H1 (cell line): ENCODE data around the gene PTPRD. TPM values are rescaled to one million over a fixed set of nuclear protein-coding genes. Genes with fewer than 3 reads are reported as not detected.

ENCODE experiments used
- CTCF ChIA-PET: fragments of 300-600 bp; sonication (Branson Sonifier 250); formaldehyde crosslinking; loops from one replicate; lab custom pipeline; 2021; ENCODE audit not compliant: partially characterized antibody; lab: Charles Lee
- POLR2A ChIA-PET: fragments of 300-600 bp; sonication (Branson Sonifier 250); formaldehyde crosslinking; loops from one replicate; lab custom pipeline; 2021; ENCODE audit warnings: inconsistent platforms; ENCODE audit not compliant: partially characterized antibody; lab: Charles Lee
- DNase-seq, 2 experiments: peaks; one replicate each; pipeline versions ENCODE4 v3.0.0 to v3.0.0-alpha.2; 2010 to 2022; ENCODE audit warnings: low spot score in 2 of 2, low read depth in 1 of 2, mixed read lengths in 1 of 2
- FAIRE-seq: peaks from 2 replicates; lab custom pipeline; 2011; peaks lifted over from hg19 to GRCh38; lab: Jason Lieb, UNC
- H2AFZ ChIP-seq: 2 replicates; pipeline ENCODE4 v1.8.1; 2012; ENCODE audit warnings: low read length, inconsistent platforms
- H2AK5ac ChIP-seq: 2 replicates; pipeline ENCODE4 v1.6.1; 2013; ENCODE audit warnings: low read depth, low read length
- H2BK120ac ChIP-seq: replicated peaks from 2 replicates; pipeline ENCODE3; 2013; ENCODE audit warnings: low read depth, low read length, inconsistent platforms
- H2BK12ac ChIP-seq: 2 replicates; pipeline ENCODE4 v1.6.1; 2013; ENCODE audit warnings: low read depth, low read length
- H2BK15ac ChIP-seq: 2 replicates; pipeline ENCODE4 v1.6.1; 2013; ENCODE audit warnings: low read length
- H2BK20ac ChIP-seq: 2 replicates; pipeline ENCODE4 v1.6.1; 2013; ENCODE audit warnings: low read length
- H2BK5ac ChIP-seq: 2 replicates; pipeline ENCODE4 v1.6.1; 2013; ENCODE audit warnings: low read depth, low read length
- H3K14ac ChIP-seq: 2 replicates; pipeline ENCODE4 v1.6.1; 2013; ENCODE audit warnings: inconsistent platforms; ENCODE audit not compliant: insufficient read length
- H3K18ac ChIP-seq: 2 replicates; pipeline ENCODE4 v1.6.1; 2013; ENCODE audit warnings: low read length; ENCODE audit errors: extremely low read depth
- H3K23ac ChIP-seq: 2 replicates; pipeline ENCODE4 v1.6.1; 2013; ENCODE audit warnings: inconsistent platforms; ENCODE audit not compliant: insufficient read length
- H3K23me2 ChIP-seq: 2 replicates; pipeline ENCODE4 v1.6.1; 2013; ENCODE audit warnings: low read depth, low read length
- H3K27ac ChIP-seq: 2 replicates; pipeline ENCODE4 v1.6.1; 2011; ENCODE audit warnings: low read depth, low read length, inconsistent platforms
- H3K27me3 ChIP-seq, 4 experiments: replicated peaks in 1 of 4; 1 replicate in 1 of 4; 2 replicates in 3 of 4; pipeline versions ENCODE4 v1.6.1 to v1.8.1; 2011 to 2013; ENCODE audit warnings: low read length in 3 of 4, mild to moderate bottlenecking in 3 of 4, inconsistent platforms in 2 of 4, mixed read lengths in 2 of 4, moderate library complexity in 1 of 4; ENCODE audit not compliant: control insufficient read depth in 3 of 4, insufficient read depth in 3 of 4; ENCODE audit errors: extremely low read depth in 1 of 4
- H3K36me3 ChIP-seq, 4 experiments: 2 replicates each; pipeline versions ENCODE4 v1.6.1 to v1.8.1; 2011 to 2013; ENCODE audit warnings: mild to moderate bottlenecking in 4 of 4, low read length in 3 of 4, moderate library complexity in 2 of 4, control low read depth in 1 of 4, inconsistent platforms in 1 of 4; ENCODE audit not compliant: insufficient read depth in 4 of 4, control insufficient read depth in 2 of 4
- H3K4ac ChIP-seq: replicated peaks from 2 replicates; pipeline ENCODE3; 2013; ENCODE audit warnings: low read length, low read depth, mixed read lengths, inconsistent platforms; ENCODE audit not compliant: insufficient read length
- H3K4me1 ChIP-seq, 4 experiments: replicated peaks in 1 of 4; 1 replicate in 1 of 4; 2 replicates in 3 of 4; pipeline versions ENCODE4 v1.6.1 to v1.8.1; 2011 to 2013; ENCODE audit warnings: low read length in 3 of 4, inconsistent platforms in 2 of 4, mixed read lengths in 1 of 4; ENCODE audit not compliant: insufficient read depth in 4 of 4, control insufficient read depth in 3 of 4
- H3K4me2 ChIP-seq, 2 experiments: 2 replicates each; pipeline versions ENCODE4 v1.6.1 to v1.8.1; 2011 to 2013; ENCODE audit warnings: low read depth in 2 of 2, low read length in 2 of 2, control low read depth in 1 of 2, inconsistent platforms in 1 of 2, mild to moderate bottlenecking in 1 of 2; ENCODE audit not compliant: insufficient read depth in 1 of 2
- H3K4me3 ChIP-seq, 4 experiments: fragments of 200-600, 300-600 bp in 1 of 4; sonication (generic), shearing (Covaris generic), sonication (Bioruptor Twin) in 1 of 4; 2 replicates each; pipeline versions ENCODE4 v1.5.1 to v1.8.1; 2011 to 2016; ENCODE audit warnings: low read length in 4 of 4, low read depth in 3 of 4, control low read depth in 2 of 4, inconsistent platforms in 2 of 4, mild to moderate bottlenecking in 2 of 4, mixed read lengths in 1 of 4, moderate library complexity in 1 of 4; ENCODE audit not compliant: insufficient read depth in 2 of 4; ENCODE audit errors: extremely low read depth in 1 of 4
- H3K56ac ChIP-seq: replicated peaks from 2 replicates; pipeline ENCODE3; 2013; ENCODE audit warnings: low read depth, mild to moderate bottlenecking, mixed read lengths, low read length, inconsistent platforms; ENCODE audit not compliant: insufficient read length
- H3K79me1 ChIP-seq: 2 replicates; pipeline ENCODE4 v1.6.1; 2013; ENCODE audit warnings: low read depth, low read length, control low read depth
- H3K79me2 ChIP-seq, 2 experiments: 2 replicates each; pipeline versions ENCODE4 v1.6.1 to v1.8.1; 2012 to 2013; ENCODE audit warnings: low read length in 2 of 2, mild to moderate bottlenecking in 2 of 2, inconsistent platforms in 1 of 2; ENCODE audit not compliant: insufficient read depth in 2 of 2, control insufficient read depth in 1 of 2
- H3K9ac ChIP-seq, 4 experiments: replicated peaks in 1 of 4; 1 replicate in 1 of 4; 2 replicates in 3 of 4; pipeline versions ENCODE4 v1.6.1 to v1.8.1; 2011 to 2013; ENCODE audit warnings: low read depth in 3 of 4, low read length in 3 of 4, control low read depth in 2 of 4, mild to moderate bottlenecking in 2 of 4, moderate library complexity in 2 of 4, inconsistent platforms in 1 of 4; ENCODE audit errors: extremely low read depth in 1 of 4
- H3K9me3 ChIP-seq, 2 experiments: 2 replicates each; pipeline versions ENCODE4 v1.6.1 to v1.8.1; 2012 to 2013; ENCODE audit warnings: mild to moderate bottlenecking in 2 of 2, moderate library complexity in 2 of 2, control low read depth in 1 of 2, inconsistent platforms in 1 of 2, low read depth in 1 of 2, low read length in 1 of 2, mixed read lengths in 1 of 2; ENCODE audit not compliant: insufficient read depth in 2 of 2
- H4K20me1 ChIP-seq, 2 experiments: replicated peaks in 1 of 2; 2 replicates each; pipeline versions ENCODE3 to v1.8.1; 2011 to 2013; ENCODE audit warnings: inconsistent platforms in 2 of 2, low read length in 2 of 2, mild to moderate bottlenecking in 1 of 2; ENCODE audit not compliant: insufficient read depth in 2 of 2, control insufficient read depth in 1 of 2
- H4K5ac ChIP-seq: 2 replicates; pipeline ENCODE4 v1.6.1; 2013; ENCODE audit warnings: low read length, low read depth, mixed read lengths, inconsistent platforms; ENCODE audit not compliant: insufficient read length
- H4K8ac ChIP-seq: 2 replicates; pipeline ENCODE4 v1.8.0; 2013; ENCODE audit warnings: mild to moderate bottlenecking, moderate library complexity, low read length, inconsistent platforms; ENCODE audit not compliant: insufficient read depth; ENCODE audit errors: extremely low read depth
- H4K91ac ChIP-seq: replicated peaks from 2 replicates; pipeline ENCODE3; 2013; ENCODE audit warnings: low read length, mixed read lengths, inconsistent platforms; ENCODE audit not compliant: insufficient read length
- CEBPB ChIP-seq: IDR thresholded peaks from 2 replicates; pipeline ENCODE4 v1.6.1; 2012; ENCODE audit warnings: low read depth, low read length
- E2F6 ChIP-seq: IDR thresholded peaks from 2 replicates; pipeline ENCODE4 v1.6.1; 2012; ENCODE audit warnings: inconsistent platforms
- EGR1 ChIP-seq: IDR thresholded peaks from 2 replicates; pipeline ENCODE4 v1.6.1; 2011; ENCODE audit warnings: low read depth, low read length, borderline replicate concordance
- KDM1A ChIP-seq: fragments of 200-600, 300-600 bp; sonication (generic); IDR thresholded peaks from 2 replicates; pipeline ENCODE4 v1.7.1; 2016; ENCODE audit warnings: mild to moderate bottlenecking, low read length, borderline replicate concordance
- KDM4A ChIP-seq: IDR thresholded peaks from one replicate; pipeline ENCODE4 v1.7.1; 2012; ENCODE audit warnings: low read depth, mild to moderate bottlenecking, moderate library complexity, low read length, inconsistent platforms; ENCODE audit not compliant: severe bottlenecking
- KDM5A ChIP-seq: fragments of 200-600 bp; IDR thresholded peaks from 2 replicates; pipeline ENCODE4 v1.7.1; 2012; ENCODE audit warnings: mild to moderate bottlenecking, low read length, inconsistent platforms, mixed read lengths
- RBBP5 ChIP-seq: IDR thresholded peaks from 2 replicates; pipeline ENCODE4 v1.7.1; 2012; ENCODE audit warnings: low read depth, mild to moderate bottlenecking, inconsistent platforms, low read length, moderate library complexity, borderline replicate concordance
- SAP30 ChIP-seq: fragments of 300-600 bp; sonication (generic); IDR thresholded peaks from 2 replicates; pipeline ENCODE4 v1.7.1; 2012; ENCODE audit warnings: low read length, moderate library complexity, mild to moderate bottlenecking, inconsistent platforms; ENCODE audit not compliant: insufficient read depth, insufficient replicate concordance
- SP1 ChIP-seq: IDR thresholded peaks from 2 replicates; pipeline ENCODE4 v1.6.1; 2011; ENCODE audit warnings: low read depth, low read length
- TAF7 ChIP-seq: optimal IDR thresholded peaks from 2 replicates; pipeline ENCODE3; 2011; ENCODE audit warnings: low read depth, mild to moderate bottlenecking, inconsistent platforms, low read length, moderate library complexity, borderline replicate concordance
- TBP ChIP-seq: IDR thresholded peaks from 2 replicates; pipeline ENCODE4 v1.6.1; 2011; ENCODE audit warnings: low read depth, low read length, improper control_type of control experiment
- WGBS, 2 experiments: shearing (Covaris generic) in 1 of 2; methylation state at CpG; one replicate each; pipeline versions ENCODE4 v1.1.6 to v1.1.7; 2013 to 2015; ENCODE audit warnings: low lambda C conversion rate in 2 of 2, mixed read lengths in 2 of 2, inconsistent platforms in 1 of 2, low coverage in 1 of 2, missing lambda C conversion rate in 1 of 2; ENCODE audit not compliant: insufficient replicate concordance in 2 of 2, insufficient coverage in 1 of 2, insufficient read length in 1 of 2; ENCODE audit errors: extremely low coverage in 1 of 2, missing lambda C conversion rate in 1 of 2; 5-methylcytosine and 5-hydroxymethylcytosine counted together
- polyA plus RNA-seq, 7 experiments: library from polyadenylated mRNA; depleted of rRNA in 3 of 7; stranded (reverse) in 5 of 7; unstranded in 2 of 7; fragments of >200 nt in 5 of 7; fragments of 200-250 nt in 2 of 7; gene quantifications; 1 replicate in 5 of 7; 2 replicates in 1 of 7; 4 replicates in 1 of 7; pipeline versions ENCODE4 v1.2.1 to v1.2.3, GENCODE V29; 2011 to 2013; ENCODE audit warnings: missing spikeins in 2 of 7, mixed read lengths in 2 of 7
- total RNA-seq: library from RNA; stranded (reverse); fragmentation: NEBNext Ultra II Directional; extraction: Animal tissue kit (Norgen Biotek cat#: 25700); gene quantifications from 2 replicates; pipeline ENCODE4 v1.2.1, GENCODE V29; 2021

The PTPRD gene
- total and polyA plus RNA-seq, 2 of the 8 experiments (the other 6 are each of a cell fraction or from before 2014, with no cell fraction given): 17.2 to 77.0 TPM

GRCh38 chr9:10534850-10535249 lies 78.0 kb downstream of the PTPRD start:
- ChIA-PET CTCF (interaction anchor here (1.3 kb wide), 1 partner anchor 266 kb away, joined by 3 read pairs; no protein-coding TSS in a partner anchor), POLR2A (no interaction called here)
- FAIRE-seq: no peak
- no peak for TF ChIP-seq TAF7
- TF ChIP-seq SP1: no peak
- TF ChIP-seq KDM1A: no peak
- TF ChIP-seq EGR1: no peak
- TF ChIP-seq TBP: no peak
- TF ChIP-seq RBBP5: no peak
- no peak for TF ChIP-seq KDM4A
- no peak for TF ChIP-seq CEBPB
- TF ChIP-seq E2F6: no peak
- no peak for TF ChIP-seq SAP30
- TF ChIP-seq KDM5A: no peak

More at GRCh38 chr9:10534850-10535249, 78.0 kb downstream of the PTPRD start:
- no peaks in the 10 kb centered on the region for H3K27me3 ChIP-seq
- H3K27ac ChIP-seq: no peak overlapping the region
- H3K56ac ChIP-seq: no peak overlapping the region
- H3K36me3 ChIP-seq: no peaks in the 10 kb centered on the region
- H3K4me2 ChIP-seq: no peak overlapping the region
- no peaks in the 10 kb centered on the region for H4K20me1 ChIP-seq
- no peak overlapping the region for H4K5ac ChIP-seq
- no peaks in the 10 kb centered on the region for H3K79me1 ChIP-seq
- no peak overlapping the region for H2AFZ ChIP-seq
- WGBS, 2 experiments: 87% methylated on average over 1 of the region's 1 CpG; no CpG with 5 or more reads in 1 of the 2 experiments
- H3K4ac ChIP-seq: no peak overlapping the region
- no peak for DNase-seq
- H3K4me3 ChIP-seq: no peak overlapping the region
- H4K8ac ChIP-seq: no peak overlapping the region
- H3K18ac ChIP-seq: no peak overlapping the region
- H2AK5ac ChIP-seq: no peak overlapping the region
- no peak overlapping the region for H4K91ac ChIP-seq
- H2BK12ac ChIP-seq: no peak overlapping the region
- H2BK20ac ChIP-seq: no peak overlapping the region
- no peak overlapping the region for H3K23ac ChIP-seq
- no peak overlapping the region for H2BK15ac ChIP-seq
- H2BK120ac ChIP-seq: no peak overlapping the region
- H3K4me1 ChIP-seq: no peaks in the 10 kb centered on the region
- H3K79me2 ChIP-seq: no peaks in the 10 kb centered on the region
- H3K9me3 ChIP-seq: no peaks in the 10 kb centered on the region
- H3K9ac ChIP-seq: no peak overlapping the region
- no peak overlapping the region for H2BK5ac ChIP-seq
- H3K23me2 ChIP-seq: no peaks in the 10 kb centered on the region
- H3K14ac ChIP-seq: no peak overlapping the region
